HG03159 (cell line): ENCODE data around the gene TNRC6B.
"Not testable (repeated sequence)": the region's sequence is repeated elsewhere in the genome, so short reads cannot be mapped to it uniquely, and the experiment has no call there.

Experiments used
- ATAC-seq: cut with Tn5 transposase; IDR thresholded peaks from one replicate; pipeline ENCODE4 v1.9.1; 2021; ENCODE audit warnings: mild to moderate bottlenecking, moderate library complexity; ENCODE audit not compliant: unreplicated experiment

TNRC6B gene

DNA sequence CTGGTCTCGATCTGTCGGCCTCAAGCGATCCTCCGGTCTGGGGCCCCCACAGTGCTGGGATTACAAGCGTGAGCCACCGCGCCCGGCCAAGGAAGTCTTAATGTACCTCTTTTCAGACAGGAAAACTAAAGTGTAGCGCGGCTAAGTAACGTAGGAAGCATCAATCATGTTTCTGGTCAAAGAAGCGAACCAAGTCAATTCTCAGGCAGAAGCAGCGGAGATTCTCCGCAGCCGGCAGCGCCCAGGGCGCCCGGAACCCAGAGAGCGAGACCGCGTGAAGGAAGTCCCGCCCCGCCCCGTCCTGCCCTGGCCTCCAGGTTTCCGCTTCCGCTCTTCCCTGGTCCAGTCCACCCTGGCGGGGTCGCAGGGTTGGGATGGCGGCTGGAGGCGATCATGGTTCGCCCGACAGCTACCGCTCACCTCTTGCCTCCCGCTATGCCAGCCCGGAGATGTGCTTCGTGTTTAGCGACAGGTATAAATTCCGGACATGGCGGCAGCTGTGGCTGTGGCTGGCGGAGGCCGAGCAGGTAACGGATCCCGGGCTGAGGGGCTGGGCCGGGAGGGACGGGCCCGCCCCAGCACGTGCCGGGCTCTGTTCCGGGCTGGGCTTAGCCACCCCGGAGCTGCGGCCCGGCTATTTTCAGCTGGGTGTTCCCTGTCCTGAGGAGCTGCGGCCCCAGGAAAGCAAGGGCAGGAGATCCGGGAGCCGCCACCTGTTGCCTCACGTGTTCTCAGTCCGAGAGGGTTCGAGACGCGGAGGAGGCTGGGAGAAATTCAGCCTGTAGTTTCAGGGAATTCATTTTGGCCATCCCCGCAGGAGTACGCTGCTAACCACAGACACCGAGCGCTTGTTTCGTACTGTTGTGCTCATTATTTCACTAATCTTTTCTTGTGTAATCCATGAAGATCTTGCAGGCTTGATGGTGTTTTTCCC, 168.7 kb downstream of the TNRC6B start, which contains the start of gene ADSL:
Gene ADSL, plus strand, starts transcription at position 316 of the 934 bp plus-strand sequence. Its CDS starts 59 bp downstream, at position 375.
- ATAC-seq = peak; percentile 68

- no peak for ATAC-seq
Measured at GRCh38 chr22:40347300-40347699, 169.6 kb downstream of the TNRC6B start.

DNA sequence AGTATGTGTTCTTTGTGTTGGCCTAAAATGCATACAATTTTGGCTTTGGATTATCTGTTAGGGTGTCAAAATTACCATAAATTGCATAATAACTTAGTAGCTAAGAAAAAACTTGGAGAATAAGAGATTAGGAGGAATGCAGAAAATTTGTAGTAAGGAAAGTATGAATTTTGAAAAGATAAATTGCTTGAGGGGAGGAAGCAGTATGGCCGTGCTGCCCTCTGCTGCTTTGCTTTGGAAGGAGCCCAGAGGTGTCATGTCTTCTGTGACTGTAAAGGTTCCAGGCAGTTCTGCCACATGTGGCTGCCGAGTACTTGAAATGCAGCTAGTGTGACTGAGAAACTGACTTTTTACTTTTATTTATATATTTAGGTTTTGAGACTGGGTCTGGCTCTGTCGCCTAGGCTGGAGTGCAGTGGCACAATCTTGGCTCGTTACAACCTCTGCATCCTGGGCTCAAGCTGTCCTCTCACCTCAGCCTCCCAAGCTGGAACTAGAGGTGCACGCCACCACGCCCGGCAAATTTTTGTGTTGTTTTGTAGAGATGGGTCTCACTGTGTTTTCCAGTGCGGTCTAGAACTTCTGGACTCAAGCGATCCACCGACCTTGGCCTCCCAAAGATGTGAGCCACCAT, 170.4 kb downstream of the TNRC6B start:
- ATAC-seq = no peak

GRCh38 chr22:40352763-40353162, 175.0 kb downstream of the TNRC6B start:
- ATAC-seq = no peak

- no peak for ATAC-seq
Measured at GRCh38 chr22:40361100-40361499, 183.4 kb downstream of the TNRC6B start.

- ATAC-seq = no peak
Measured at GRCh38 chr22:40363059-40363458, 185.3 kb downstream of the TNRC6B start.

DNA sequence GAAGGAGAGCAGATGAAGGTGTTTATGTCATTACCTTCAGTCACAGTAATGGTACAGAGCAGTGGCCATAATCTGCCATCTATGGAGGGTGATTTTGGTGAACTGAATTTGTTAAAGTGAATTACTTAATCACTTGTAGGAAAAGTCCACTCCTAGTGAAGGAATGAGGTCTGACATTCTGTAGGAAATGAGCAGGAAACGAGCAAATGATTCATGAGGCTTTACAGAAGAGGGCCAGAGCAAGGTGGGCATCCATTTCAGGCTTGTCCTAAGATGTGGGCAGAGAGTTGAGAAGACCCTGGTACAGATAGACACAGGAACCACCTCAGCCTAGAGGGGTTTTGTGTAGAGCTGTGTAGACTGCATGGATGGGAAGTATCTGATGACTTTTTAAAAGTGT, 186.7 kb downstream of the TNRC6B start:
- no peak for ATAC-seq

DNA sequence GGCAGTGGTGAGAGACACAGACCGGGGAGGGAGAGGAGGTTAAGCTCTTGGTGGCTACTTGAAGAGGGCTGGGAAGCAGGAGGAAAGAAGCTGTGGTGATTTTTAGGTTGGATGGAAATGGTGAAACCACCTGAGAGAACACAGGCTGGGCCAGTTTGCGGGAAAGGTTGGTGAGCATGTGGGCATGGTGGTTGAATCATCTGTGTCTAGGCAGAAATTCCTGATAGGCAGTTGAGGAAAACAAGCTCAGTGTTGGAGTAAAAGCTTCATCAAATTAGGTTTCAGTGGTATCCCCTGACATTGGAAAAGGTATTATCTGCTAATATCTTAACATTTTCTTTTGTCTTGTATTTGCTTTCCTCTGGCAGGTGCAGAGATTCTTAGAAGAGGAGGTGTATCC, 188.3 kb downstream of the TNRC6B start:
- ATAC-seq = no peak

- ATAC-seq = no peak
Measured at GRCh38 chr22:40367342-40367741, 189.6 kb downstream of the TNRC6B start.

DNA sequence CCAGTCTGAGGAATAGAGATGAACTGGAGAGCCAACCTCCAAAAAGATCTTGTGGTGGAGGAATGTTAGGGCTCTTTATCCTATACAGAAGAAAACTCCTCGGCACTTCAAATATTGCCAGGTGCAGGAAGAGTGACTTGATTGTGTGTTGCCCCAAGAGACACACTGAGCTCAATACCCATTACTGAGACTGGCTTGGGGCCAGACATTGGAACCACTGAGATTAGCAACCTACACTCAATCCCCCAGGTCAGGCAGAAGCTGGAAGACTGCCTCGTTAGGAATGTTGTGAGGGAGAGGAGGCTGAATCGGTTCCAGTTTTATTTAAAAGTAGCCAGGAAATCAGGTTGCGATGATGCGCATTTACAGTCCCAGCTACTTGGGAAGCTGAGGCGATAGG, 190.3 kb downstream of the TNRC6B start:
- no peak for ATAC-seq

- ATAC-seq = no peak
Measured at GRCh38 chr22:40368836-40369235, 191.1 kb downstream of the TNRC6B start.

DNA sequence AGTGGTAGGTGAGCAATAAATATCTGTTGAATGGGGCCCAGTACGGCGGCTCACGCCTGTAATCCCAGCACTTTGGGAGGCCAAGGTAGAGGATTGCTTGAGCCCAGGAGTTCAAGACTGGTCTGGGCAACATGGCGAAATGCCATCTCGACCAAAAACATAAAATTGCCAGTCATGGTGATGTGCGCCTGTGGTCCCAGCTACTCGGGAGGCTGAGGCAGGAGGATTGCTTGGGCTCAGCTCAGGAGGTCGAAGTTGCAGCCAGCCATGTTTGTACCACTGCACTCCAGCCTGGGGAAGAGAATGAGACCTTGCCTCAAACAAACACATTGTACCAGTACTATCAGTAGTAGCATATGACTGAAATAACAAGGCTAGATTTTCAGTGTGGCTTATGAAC, 196.8 kb downstream of the TNRC6B start:
- no peak for ATAC-seq

DNA sequence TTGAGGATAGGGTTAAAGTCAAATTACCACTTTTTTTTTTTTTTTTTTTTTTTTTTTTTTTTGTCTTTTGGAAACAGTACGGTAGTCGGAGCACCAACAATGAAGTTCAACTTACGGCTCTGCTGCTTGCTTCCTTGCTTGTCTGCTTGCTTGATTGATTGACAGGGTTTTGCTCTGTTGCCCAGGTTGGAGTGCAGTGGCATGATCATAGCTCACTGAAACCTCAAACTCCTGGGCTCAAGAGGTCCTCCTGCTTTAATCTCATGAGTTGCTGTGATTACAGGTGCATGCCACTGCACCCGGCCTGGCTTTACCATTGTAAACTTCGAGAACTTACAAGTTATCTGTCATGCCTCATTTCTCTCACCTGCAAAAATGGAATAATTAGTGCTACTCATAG, 198.4 kb downstream of the TNRC6B start:
- no peak for ATAC-seq

DNA sequence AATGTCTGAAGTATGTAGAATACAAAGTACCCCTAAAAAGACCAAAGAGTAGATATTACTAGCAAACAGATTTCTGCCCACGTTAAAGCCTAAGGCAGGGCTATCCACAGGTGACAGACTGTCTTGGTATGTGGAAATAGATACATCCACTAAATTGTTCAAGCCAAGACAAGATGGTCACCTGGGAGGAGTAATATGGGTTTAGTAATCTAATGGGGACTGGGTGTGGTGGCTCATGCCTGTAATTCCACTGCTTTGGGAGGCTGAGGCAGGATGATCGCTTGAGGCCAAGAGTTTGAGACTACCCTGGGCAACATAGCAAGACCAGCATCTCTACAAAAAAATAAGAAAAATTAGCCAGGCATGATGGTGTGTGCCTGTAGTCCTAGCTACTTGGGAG, 200.2 kb downstream of the TNRC6B start:
- no peak for ATAC-seq

DNA sequence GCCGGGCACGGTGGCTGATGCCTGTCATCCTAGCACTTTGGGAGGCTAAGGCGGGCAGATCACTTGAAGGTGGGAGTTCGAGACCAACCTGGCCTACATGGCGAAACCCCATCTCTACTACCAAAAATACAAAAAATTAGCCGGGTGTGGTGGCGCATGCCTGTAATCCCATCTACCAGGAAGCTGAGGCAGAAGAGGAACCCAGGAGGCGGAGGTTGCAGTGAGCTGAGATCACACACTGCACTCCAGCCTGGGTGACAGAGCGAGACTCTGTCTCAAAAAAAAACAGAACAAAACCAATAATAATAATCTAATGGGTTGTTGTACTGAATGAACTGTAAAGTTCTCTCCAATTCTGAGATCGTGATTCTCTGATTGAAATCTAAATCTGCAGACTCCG, 200.7 kb downstream of the TNRC6B start:
- not testable (repeated sequence) for ATAC-seq

GRCh38 chr22:40381461-40381860, 203.7 kb downstream of the TNRC6B start:
- no peak for ATAC-seq

- no peak for ATAC-seq
Measured at GRCh38 chr22:40383905-40384304, 206.2 kb downstream of the TNRC6B start.

DNA sequence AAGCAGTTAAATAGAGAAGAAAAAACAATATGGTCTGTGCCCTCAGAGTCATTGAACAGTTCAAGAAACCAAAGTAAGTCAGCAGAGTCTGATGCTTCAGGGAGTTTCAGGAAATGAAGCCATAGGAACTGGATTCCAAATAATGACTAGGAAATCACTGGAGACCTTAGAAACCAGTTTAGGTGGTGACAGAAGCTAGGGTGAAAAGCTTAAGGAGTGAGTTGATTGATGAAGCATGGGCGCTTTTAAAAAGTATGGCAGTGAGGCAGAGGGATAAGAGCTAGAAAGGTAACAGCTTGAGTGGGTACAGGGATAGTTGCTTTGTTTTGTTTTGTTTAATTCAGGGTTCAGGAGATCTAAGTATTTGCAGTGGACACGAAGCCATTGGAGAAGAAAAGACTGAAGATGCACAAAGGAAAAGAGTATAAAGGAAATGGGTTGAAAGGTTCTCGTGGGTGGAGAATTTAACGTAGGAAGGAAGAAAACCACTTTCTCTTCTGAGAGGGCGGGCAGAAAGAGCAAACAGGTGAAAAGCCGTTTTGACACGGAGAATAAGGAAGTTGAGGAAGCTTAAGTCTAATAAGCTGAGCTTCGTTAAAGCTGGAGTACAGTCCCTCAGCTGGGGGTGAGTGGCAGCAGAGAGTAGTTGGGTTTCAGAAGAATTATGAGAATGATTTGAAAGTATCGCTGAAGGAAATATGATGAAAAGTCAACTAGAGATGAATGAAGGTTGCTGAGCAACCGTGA, 207.5 kb downstream of the TNRC6B start:
- ATAC-seq = no peak
